ENCODE measurements around the gene ATP9A. TPM values are rescaled to one million over a fixed set of nuclear protein-coding genes. Genes with fewer than 3 reads are reported as not detected.

Gene ATP9A
- polyA plus RNA-seq, 1 of the 3 experiments (the other 2 are of a cell fraction), result 11.0 TPM

DNA sequence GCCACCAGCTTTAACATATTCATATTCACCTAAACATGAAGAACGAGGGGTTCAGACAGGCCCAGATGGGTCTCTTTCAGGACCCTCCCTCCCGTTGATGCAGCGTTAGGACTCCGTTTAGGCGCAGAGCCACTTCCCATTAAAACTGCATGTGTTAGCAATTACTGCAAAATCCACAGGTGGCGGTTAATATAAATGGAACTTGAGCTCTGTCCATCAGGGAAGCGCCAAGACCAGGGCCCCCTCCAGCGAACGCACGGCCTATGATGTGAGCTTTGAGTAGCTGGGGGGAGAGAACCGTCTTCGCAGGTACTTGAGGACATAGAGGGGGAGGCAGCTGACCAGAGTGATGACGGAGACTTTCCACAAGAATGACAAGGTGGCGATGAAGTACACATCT lies 167.2 kb downstream of the ATP9A start (continued):
- TF ChIP-seq, protein P1, sequence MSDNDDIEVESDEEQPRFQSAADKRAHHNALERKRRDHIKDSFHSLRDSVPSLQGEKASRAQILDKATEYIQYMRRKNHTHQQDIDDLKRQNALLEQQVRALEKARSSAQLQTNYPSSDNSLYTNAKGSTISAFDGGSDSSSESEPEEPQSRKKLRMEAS (IDR thresholded peaks at IDR 0.05; ENCODE audit: low read depth), result no peak
- TF ChIP-seq, protein P2, sequence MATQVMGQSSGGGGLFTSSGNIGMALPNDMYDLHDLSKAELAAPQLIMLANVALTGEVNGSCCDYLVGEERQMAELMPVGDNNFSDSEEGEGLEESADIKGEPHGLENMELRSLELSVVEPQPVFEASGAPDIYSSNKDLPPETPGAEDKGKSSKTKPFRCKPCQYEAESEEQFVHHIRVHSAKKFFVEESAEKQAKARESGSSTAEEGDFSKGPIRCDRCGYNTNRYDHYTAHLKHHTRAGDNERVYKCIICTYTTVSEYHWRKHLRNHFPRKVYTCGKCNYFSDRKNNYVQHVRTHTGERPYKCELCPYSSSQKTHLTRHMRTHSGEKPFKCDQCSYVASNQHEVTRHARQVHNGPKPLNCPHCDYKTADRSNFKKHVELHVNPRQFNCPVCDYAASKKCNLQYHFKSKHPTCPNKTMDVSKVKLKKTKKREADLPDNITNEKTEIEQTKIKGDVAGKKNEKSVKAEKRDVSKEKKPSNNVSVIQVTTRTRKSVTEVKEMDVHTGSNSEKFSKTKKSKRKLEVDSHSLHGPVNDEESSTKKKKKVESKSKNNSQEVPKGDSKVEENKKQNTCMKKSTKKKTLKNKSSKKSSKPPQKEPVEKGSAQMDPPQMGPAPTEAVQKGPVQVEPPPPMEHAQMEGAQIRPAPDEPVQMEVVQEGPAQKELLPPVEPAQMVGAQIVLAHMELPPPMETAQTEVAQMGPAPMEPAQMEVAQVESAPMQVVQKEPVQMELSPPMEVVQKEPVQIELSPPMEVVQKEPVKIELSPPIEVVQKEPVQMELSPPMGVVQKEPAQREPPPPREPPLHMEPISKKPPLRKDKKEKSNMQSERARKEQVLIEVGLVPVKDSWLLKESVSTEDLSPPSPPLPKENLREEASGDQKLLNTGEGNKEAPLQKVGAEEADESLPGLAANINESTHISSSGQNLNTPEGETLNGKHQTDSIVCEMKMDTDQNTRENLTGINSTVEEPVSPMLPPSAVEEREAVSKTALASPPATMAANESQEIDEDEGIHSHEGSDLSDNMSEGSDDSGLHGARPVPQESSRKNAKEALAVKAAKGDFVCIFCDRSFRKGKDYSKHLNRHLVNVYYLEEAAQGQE (IDR thresholded peaks at IDR 0.05; ENCODE audit: low read depth, low read length), result no peak
- TF ChIP-seq SMC3 (IDR thresholded peaks at IDR 0.05; ENCODE audit: low read depth, low read length), result no peak

DNA sequence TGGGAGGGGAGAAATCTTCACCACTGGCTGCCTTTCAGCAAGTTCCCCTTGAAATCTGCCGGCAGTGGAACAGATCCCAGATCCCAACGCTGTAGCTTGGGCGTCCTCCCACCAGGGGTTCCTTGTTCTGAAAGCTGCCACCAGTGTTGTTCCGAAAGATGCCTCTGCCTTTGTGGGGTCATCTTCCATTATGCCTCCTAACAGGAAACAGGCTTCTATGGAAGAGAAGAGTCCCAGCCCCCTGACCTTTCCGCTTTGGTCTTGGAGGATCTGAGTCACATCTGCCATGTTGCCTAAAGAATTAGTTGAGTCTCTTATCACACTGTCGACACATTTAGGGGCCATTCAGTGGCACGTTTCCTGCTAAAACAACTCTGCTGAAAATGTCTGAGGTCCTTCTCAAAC lies 168.2 kb downstream of the ATP9A start:
- Histone ChIP-seq H3K4me2 (no peak overlapping the region), H3K79me2 (ENCODE audit: insufficient read depth) (no peaks in the 10 kb centered on the region), H3F3A (replicated peaks; ENCODE audit: insufficient read depth) (no peaks in the 10 kb centered on the region), H3K9me3 (no peaks in the 10 kb centered on the region), H3K4me3 (ENCODE audit: low read depth in 2 of 2, low read length in 1 of 2) (no peak overlapping the region), H3K36me3 (replicated peaks in 1 of 2; ENCODE audit: control insufficient read depth in 1 of 2, insufficient read depth in 2 of 2, low read length in 1 of 2) (peaks cover 0 to 11% of the 10 kb centered on the region in 2 experiments), H3K27ac (ENCODE audit: low read depth in 2 of 2, low read length in 1 of 2) (no peak overlapping the region), H3K9ac (no peak overlapping the region), H3K27me3 (ENCODE audit: insufficient read depth) (no peaks in the 10 kb centered on the region), H3K4me1 (ENCODE audit: control insufficient read depth in 1 of 2, insufficient read depth in 2 of 2, low read depth in 1 of 2, low read length in 1 of 2) (no peaks in the 10 kb centered on the region; a peak in 1 of 4 replicates), H4K20me1 (ENCODE audit: insufficient read depth) (no peaks in the 10 kb centered on the region), H2AFZ (ENCODE audit: low read depth) (no peak overlapping the region), H3K9me2 (no peaks in the 10 kb centered on the region)
- POLR2A ChIA-PET, result no interaction called here
- no peak for TF ChIP-seq FOXJ3 (CRISPR knock-in tag; IDR thresholded peaks at IDR 0.05)
- TF ChIP-seq ELF1 (IDR thresholded peaks at IDR 0.05), result no peak
- no peak for TF ChIP-seq RFX5 (IDR thresholded peaks at IDR 0.05; ENCODE audit: low read length)
- TF ChIP-seq, protein P3, sequence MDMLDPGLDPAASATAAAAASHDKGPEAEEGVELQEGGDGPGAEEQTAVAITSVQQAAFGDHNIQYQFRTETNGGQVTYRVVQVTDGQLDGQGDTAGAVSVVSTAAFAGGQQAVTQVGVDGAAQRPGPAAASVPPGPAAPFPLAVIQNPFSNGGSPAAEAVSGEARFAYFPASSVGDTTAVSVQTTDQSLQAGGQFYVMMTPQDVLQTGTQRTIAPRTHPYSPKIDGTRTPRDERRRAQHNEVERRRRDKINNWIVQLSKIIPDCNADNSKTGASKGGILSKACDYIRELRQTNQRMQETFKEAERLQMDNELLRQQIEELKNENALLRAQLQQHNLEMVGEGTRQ (IDR thresholded peaks at IDR 0.05; ENCODE audit: borderline replicate concordance, low read depth, low read length), result no peak
- TF ChIP-seq GATA2 (CRISPR knock-in tag; IDR thresholded peaks at IDR 0.05), result no peak
- TF ChIP-seq, protein P4, sequence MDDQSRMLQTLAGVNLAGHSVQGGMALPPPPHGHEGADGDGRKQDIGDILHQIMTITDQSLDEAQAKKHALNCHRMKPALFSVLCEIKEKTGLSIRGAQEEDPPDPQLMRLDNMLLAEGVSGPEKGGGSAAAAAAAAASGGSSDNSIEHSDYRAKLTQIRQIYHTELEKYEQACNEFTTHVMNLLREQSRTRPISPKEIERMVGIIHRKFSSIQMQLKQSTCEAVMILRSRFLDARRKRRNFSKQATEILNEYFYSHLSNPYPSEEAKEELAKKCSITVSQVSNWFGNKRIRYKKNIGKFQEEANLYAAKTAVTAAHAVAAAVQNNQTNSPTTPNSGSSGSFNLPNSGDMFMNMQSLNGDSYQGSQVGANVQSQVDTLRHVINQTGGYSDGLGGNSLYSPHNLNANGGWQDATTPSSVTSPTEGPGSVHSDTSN (IDR thresholded peaks at IDR 0.05), result no peak
- TF ChIP-seq SIN3A (IDR thresholded peaks at IDR 0.05; ENCODE audit: borderline replicate concordance, low read depth, low read length), result no peak
- TF ChIP-seq, protein P2 (IDR thresholded peaks at IDR 0.05; ENCODE audit: low read depth, low read length), result no peak
- TF ChIP-seq, protein P5, sequence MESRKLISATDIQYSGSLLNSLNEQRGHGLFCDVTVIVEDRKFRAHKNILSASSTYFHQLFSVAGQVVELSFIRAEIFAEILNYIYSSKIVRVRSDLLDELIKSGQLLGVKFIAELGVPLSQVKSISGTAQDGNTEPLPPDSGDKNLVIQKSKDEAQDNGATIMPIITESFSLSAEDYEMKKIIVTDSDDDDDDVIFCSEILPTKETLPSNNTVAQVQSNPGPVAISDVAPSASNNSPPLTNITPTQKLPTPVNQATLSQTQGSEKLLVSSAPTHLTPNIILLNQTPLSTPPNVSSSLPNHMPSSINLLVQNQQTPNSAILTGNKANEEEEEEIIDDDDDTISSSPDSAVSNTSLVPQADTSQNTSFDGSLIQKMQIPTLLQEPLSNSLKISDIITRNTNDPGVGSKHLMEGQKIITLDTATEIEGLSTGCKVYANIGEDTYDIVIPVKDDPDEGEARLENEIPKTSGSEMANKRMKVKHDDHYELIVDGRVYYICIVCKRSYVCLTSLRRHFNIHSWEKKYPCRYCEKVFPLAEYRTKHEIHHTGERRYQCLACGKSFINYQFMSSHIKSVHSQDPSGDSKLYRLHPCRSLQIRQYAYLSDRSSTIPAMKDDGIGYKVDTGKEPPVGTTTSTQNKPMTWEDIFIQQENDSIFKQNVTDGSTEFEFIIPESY (IDR thresholded peaks at IDR 0.05; ENCODE audit: borderline replicate concordance, low read depth), result no peak
- TF ChIP-seq, protein P6, sequence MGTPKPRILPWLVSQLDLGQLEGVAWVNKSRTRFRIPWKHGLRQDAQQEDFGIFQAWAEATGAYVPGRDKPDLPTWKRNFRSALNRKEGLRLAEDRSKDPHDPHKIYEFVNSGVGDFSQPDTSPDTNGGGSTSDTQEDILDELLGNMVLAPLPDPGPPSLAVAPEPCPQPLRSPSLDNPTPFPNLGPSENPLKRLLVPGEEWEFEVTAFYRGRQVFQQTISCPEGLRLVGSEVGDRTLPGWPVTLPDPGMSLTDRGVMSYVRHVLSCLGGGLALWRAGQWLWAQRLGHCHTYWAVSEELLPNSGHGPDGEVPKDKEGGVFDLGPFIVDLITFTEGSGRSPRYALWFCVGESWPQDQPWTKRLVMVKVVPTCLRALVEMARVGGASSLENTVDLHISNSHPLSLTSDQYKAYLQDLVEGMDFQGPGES (IDR thresholded peaks at IDR 0.05; ENCODE audit: low read depth, low read length), result no peak
- no peak for TF ChIP-seq GABPA (IDR thresholded peaks at IDR 0.05; ENCODE audit: low read depth)
- TF ChIP-seq, protein P7, sequence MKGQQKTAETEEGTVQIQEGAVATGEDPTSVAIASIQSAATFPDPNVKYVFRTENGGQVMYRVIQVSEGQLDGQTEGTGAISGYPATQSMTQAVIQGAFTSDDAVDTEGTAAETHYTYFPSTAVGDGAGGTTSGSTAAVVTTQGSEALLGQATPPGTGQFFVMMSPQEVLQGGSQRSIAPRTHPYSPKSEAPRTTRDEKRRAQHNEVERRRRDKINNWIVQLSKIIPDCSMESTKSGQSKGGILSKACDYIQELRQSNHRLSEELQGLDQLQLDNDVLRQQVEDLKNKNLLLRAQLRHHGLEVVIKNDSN (IDR thresholded peaks at IDR 0.05; ENCODE audit: borderline replicate concordance, low read depth), result no peak
- TF ChIP-seq NFIC (IDR thresholded peaks at IDR 0.05; ENCODE audit: borderline replicate concordance), result no peak
- no peak for TF ChIP-seq YY1 (IDR thresholded peaks at IDR 0.05; ENCODE audit: low read depth)
- no peak for TF ChIP-seq RAD21 (IDR thresholded peaks at IDR 0.05; ENCODE audit: low read length)
- no peak for DNase-seq
- 95% methylated on average over 7 of the region's 7 CpGs for WGBS (ENCODE audit: low lambda C conversion rate)
- CTCF ChIA-PET, result interaction anchor here (1.4 to 2.3 kb wide), 2 partner anchors 200 to 612 kb away, joined by 3 to 10 read pairs; no protein-coding TSS in a partner anchor
